Measurements from ENCODE around the gene PLPP4.

Gene PLPP4

GRCh38 chr10:120612756-120613155 is 155.7 kb downstream of the PLPP4 start:
- Histone ChIP-seq H3K4me3 (ENCODE audit: low read length) (no peak overlapping the region), H3K4me1 (ENCODE audit: control insufficient read depth, insufficient read depth, low read length) (no peaks in the 10 kb centered on the region), H3K9ac (ENCODE audit: low read length) (no peak overlapping the region), H3K27me3 (ENCODE audit: control insufficient read depth, insufficient read depth, low read length) (no peaks in the 10 kb centered on the region), H3K36me3 (ENCODE audit: control insufficient read depth, insufficient read depth, low read length) (no peaks in the 10 kb centered on the region), H3K27ac (ENCODE audit: low read depth, low read length) (no peak overlapping the region)

GRCh38 chr10:120613180-120613579 is 156.2 kb downstream of the PLPP4 start:
- Histone ChIP-seq H3K9ac (ENCODE audit: low read length) (no peak overlapping the region), H3K27me3 (ENCODE audit: control insufficient read depth, insufficient read depth, low read length) (no peaks in the 10 kb centered on the region), H3K27ac (ENCODE audit: low read depth, low read length) (no peak overlapping the region), H3K4me3 (ENCODE audit: low read length) (no peak overlapping the region), H3K36me3 (ENCODE audit: control insufficient read depth, insufficient read depth, low read length) (no peaks in the 10 kb centered on the region), H3K4me1 (ENCODE audit: control insufficient read depth, insufficient read depth, low read length) (no peaks in the 10 kb centered on the region)

GRCh38 chr10:120614680-120615079 is 157.7 kb downstream of the PLPP4 start:
- H3K4me1 ChIP-seq (ENCODE audit: control insufficient read depth, insufficient read depth, low read length) = no peaks in the 10 kb centered on the region
- no peak overlapping the region for H3K4me3 ChIP-seq (ENCODE audit: low read length)

GRCh38 chr10:120616311-120616911 is 159.4 kb downstream of the PLPP4 start:
- Histone ChIP-seq H3K27ac (ENCODE audit: low read depth, low read length) (no peak overlapping the region), H3K36me3 (ENCODE audit: control insufficient read depth, insufficient read depth, low read length) (no peaks in the 10 kb centered on the region), H3K4me3 (ENCODE audit: low read length) (no peak overlapping the region), H3K9ac (ENCODE audit: low read length) (no peak overlapping the region), H3K4me1 (ENCODE audit: control insufficient read depth, insufficient read depth, low read length) (no peaks in the 10 kb centered on the region), H3K27me3 (ENCODE audit: control insufficient read depth, insufficient read depth, low read length) (no peaks in the 10 kb centered on the region)

More at GRCh38 chr10:120614680-120615079, 157.7 kb downstream of the PLPP4 start:
- Histone ChIP-seq H3K9ac (ENCODE audit: low read length) (no peak overlapping the region), H3K27me3 (ENCODE audit: control insufficient read depth, insufficient read depth, low read length) (no peaks in the 10 kb centered on the region), H3K36me3 (ENCODE audit: control insufficient read depth, insufficient read depth, low read length) (no peaks in the 10 kb centered on the region), H3K27ac (ENCODE audit: low read depth, low read length) (no peak overlapping the region)

DNA sequence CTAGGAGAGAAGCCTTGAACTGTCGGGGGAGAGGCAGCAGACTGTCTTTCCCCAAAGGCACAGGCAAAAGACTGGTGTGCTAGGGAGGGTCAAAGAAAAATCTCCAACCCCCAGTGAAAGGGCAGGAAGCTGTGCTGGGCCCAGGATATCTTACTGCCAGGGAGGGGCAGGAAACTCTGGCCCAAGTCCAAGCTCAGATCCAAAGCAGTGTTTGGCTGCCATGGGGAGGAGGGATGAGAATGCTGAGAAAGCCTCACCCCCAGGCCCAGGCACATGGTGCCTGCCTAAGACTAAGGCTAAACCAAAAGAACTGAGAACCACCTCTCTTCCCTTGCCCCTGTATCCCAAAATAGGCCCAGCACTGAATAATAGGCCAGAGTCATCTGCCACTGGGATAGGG is 171.2 kb downstream of the PLPP4 start:
- H3K27ac ChIP-seq (ENCODE audit: low read depth, low read length) = no peak overlapping the region
- H3K4me3 ChIP-seq (ENCODE audit: low read length) = no peak overlapping the region
- H3K4me1 ChIP-seq (ENCODE audit: control insufficient read depth, insufficient read depth, low read length) = no peaks in the 10 kb centered on the region
- no peaks in the 10 kb centered on the region for H3K27me3 ChIP-seq (ENCODE audit: control insufficient read depth, insufficient read depth, low read length)
- no peak overlapping the region for H3K9ac ChIP-seq (ENCODE audit: low read length)
- no peaks in the 10 kb centered on the region for H3K36me3 ChIP-seq (ENCODE audit: control insufficient read depth, insufficient read depth, low read length)

DNA sequence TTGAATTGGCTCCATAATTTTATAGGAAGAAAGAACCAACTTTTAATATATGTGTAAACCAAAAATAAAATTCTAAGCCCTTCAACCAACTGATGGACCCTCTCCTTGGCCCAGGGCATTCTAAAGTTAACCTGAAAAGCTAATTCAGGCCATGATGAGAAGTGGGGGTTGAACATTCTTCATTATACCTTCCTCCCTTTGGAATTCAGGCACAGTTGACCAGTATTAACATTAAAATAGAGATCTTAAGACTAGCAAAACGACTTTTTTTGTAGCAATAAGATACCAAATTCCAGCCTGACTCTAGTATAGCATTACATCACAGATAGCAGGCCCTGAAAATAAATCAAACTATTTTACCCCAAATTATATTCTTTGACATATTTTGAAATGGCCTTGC is 173.2 kb downstream of the PLPP4 start:
- no peak overlapping the region for H3K27ac ChIP-seq (ENCODE audit: low read depth, low read length)
- no peak overlapping the region for H3K4me3 ChIP-seq (ENCODE audit: low read length)
- H3K27me3 ChIP-seq (ENCODE audit: control insufficient read depth, insufficient read depth, low read length) = no peaks in the 10 kb centered on the region
- no peaks in the 10 kb centered on the region for H3K36me3 ChIP-seq (ENCODE audit: control insufficient read depth, insufficient read depth, low read length)
- no peak overlapping the region for H3K9ac ChIP-seq (ENCODE audit: low read length)
- H3K4me1 ChIP-seq (ENCODE audit: control insufficient read depth, insufficient read depth, low read length) = no peaks in the 10 kb centered on the region

GRCh38 chr10:120632047-120632446 is 175.0 kb downstream of the PLPP4 start:
- no peaks in the 10 kb centered on the region for H3K27me3 ChIP-seq (ENCODE audit: control insufficient read depth, insufficient read depth, low read length)
- no peak overlapping the region for H3K27ac ChIP-seq (ENCODE audit: low read depth, low read length)
- no peaks in the 10 kb centered on the region for H3K4me1 ChIP-seq (ENCODE audit: control insufficient read depth, insufficient read depth, low read length)
- no peaks in the 10 kb centered on the region for H3K36me3 ChIP-seq (ENCODE audit: control insufficient read depth, insufficient read depth, low read length)
- no peak overlapping the region for H3K4me3 ChIP-seq (ENCODE audit: low read length)
- H3K9ac ChIP-seq (ENCODE audit: low read length) = no peak overlapping the region

- no peak overlapping the region for H3K9ac ChIP-seq (ENCODE audit: low read length)
- H3K27ac ChIP-seq (ENCODE audit: low read depth, low read length) = no peak overlapping the region
- no peaks in the 10 kb centered on the region for H3K36me3 ChIP-seq (ENCODE audit: control insufficient read depth, insufficient read depth, low read length)
- no peak overlapping the region for H3K4me3 ChIP-seq (ENCODE audit: low read length)
- no peaks in the 10 kb centered on the region for H3K4me1 ChIP-seq (ENCODE audit: control insufficient read depth, insufficient read depth, low read length)
- no peaks in the 10 kb centered on the region for H3K27me3 ChIP-seq (ENCODE audit: control insufficient read depth, insufficient read depth, low read length)
These were observed 175.9 kb downstream of the PLPP4 start for GRCh38 chr10:120632942-120633341.

- Histone ChIP-seq H3K36me3 (ENCODE audit: control insufficient read depth, insufficient read depth, low read length) (no peaks in the 10 kb centered on the region), H3K27ac (ENCODE audit: low read depth, low read length) (no peak overlapping the region), H3K9ac (ENCODE audit: low read length) (no peak overlapping the region), H3K4me1 (ENCODE audit: control insufficient read depth, insufficient read depth, low read length) (no peaks in the 10 kb centered on the region), H3K4me3 (ENCODE audit: low read length) (no peak overlapping the region), H3K27me3 (ENCODE audit: control insufficient read depth, insufficient read depth, low read length) (no peaks in the 10 kb centered on the region)
These were observed 177.6 kb downstream of the PLPP4 start for GRCh38 chr10:120634659-120635058.

All from rectal smooth muscle tissue (tissue), 1 donor.